SK-N-MC (cell line): ENCODE data around the gene HEPHL1.

ENCODE experiments used
- EZH2 ChIP-seq: fragments of 200-600 bp; sonication (generic); IDR thresholded peaks from one replicate; pipeline ENCODE4 v1.6.1; 2017; ENCODE audit warnings: antibody characterized with exemption
- FOXP2 ChIP-seq: optimal IDR thresholded peaks from 2 replicates; pipeline ENCODE3; 2011; ENCODE audit warnings: mild to moderate bottlenecking, moderate library complexity; ENCODE audit not compliant: insufficient read depth; ENCODE audit errors: extremely low read length, control extremely low read depth
- POLR2AphosphoS5 ChIP-seq: IDR thresholded peaks from 2 replicates; pipeline ENCODE4 v1.6.1; 2012; ENCODE audit warnings: mild to moderate bottlenecking, low read depth, low read length, borderline replicate concordance

DNA sequence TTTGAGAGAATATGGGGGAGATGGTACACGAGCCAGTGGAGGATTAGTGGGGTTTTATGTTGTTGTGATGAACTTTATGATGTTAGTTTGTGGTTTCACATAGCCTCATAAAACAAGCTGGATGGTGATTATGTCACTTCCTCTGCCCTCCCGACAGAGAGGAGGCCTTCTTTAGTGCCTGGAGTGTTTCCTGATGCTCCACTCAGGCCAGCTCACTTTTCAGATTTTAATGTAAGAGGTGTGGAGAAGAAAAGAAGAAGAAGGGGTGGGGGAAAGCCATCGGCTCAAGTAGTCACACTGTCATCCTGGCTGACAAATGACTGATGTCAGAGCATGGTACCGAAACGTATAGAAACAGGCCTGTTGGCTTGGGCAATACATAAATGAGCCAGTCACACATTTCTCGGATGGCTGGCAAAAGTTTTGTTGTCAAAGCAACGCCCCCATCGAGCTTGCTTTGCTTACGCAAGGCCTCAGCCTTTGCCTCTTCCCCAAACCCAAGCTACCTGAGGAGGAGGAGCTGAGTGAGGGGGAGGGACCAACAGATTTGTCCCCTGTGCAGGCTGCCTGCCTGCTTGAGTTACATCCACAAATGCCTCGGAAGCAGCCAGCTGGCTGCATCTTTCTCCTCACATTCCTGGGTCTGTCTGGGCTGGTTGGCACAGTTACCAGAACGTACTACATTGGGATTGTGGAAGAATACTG, at the start of gene HEPHL1:
- TF ChIP-seq EZH2 = no peak
- TF ChIP-seq POLR2AphosphoS5 = no peak
- no peak for TF ChIP-seq FOXP2
